H1 (cell line): ENCODE measurements around the gene ADAM19.

ENCODE experiments used
- CREB1 ChIP-seq: IDR thresholded peaks from 2 replicates; pipeline ENCODE4 v1.6.1; 2012; ENCODE audit warnings: inconsistent platforms
- EP300 ChIP-seq, 2 experiments: IDR thresholded peaks; 1 replicate in 1 of 2; 2 replicates in 1 of 2; pipeline ENCODE4 v1.6.1; 2011 to 2012; ENCODE audit warnings: low read depth in 2 of 2, low read length in 2 of 2, mild to moderate bottlenecking in 2 of 2, borderline replicate concordance in 1 of 2, inconsistent platforms in 1 of 2, moderate library complexity in 1 of 2
- EZH2 ChIP-seq: fragments of 200-600 bp; sonication (generic); IDR thresholded peaks from 2 replicates; pipeline ENCODE4 v1.7.1; 2012; ENCODE audit warnings: low read depth, mild to moderate bottlenecking, moderate library complexity, low read length, inconsistent platforms; ENCODE audit not compliant: severe bottlenecking
- HDAC2 ChIP-seq, 2 experiments: fragments of 300-600 bp in 1 of 2; sonication (generic) in 1 of 2; IDR thresholded peaks; 2 replicates each; pipeline ENCODE4 v1.6.1; 2011 to 2012; ENCODE audit warnings: low read depth in 2 of 2, low read length in 2 of 2, mild to moderate bottlenecking in 2 of 2, moderate library complexity in 2 of 2, borderline replicate concordance in 1 of 2, inconsistent platforms in 1 of 2
- POLR2A ChIP-seq, 2 experiments: IDR thresholded peaks; 1 replicate in 1 of 2; 2 replicates in 1 of 2; pipeline ENCODE4 v1.6.1; 2011; ENCODE audit warnings: low read depth in 2 of 2, low read length in 2 of 2, mild to moderate bottlenecking in 2 of 2; ENCODE audit errors: control extremely low read depth in 1 of 2
- POLR2AphosphoS5 ChIP-seq: IDR thresholded peaks from 2 replicates; pipeline ENCODE4 v1.6.1; 2011; ENCODE audit warnings: low read depth, low read length
- TAF1 ChIP-seq: IDR thresholded peaks from 2 replicates; pipeline ENCODE4 v1.6.1; 2011; ENCODE audit warnings: mild to moderate bottlenecking, low read depth, low read length
- ZNF274 ChIP-seq: IDR thresholded peaks from 2 replicates; pipeline ENCODE4 v1.7.0; 2012; ENCODE audit warnings: low read length, borderline replicate concordance; ENCODE audit errors: extremely low read depth
- TF ChIP-seq, protein P1 (sequence below), 3 experiments: IDR thresholded peaks; 1 replicate in 2 of 3; 2 replicates in 1 of 3; pipeline versions ENCODE4 v1.5.1 to v1.6.1; 2011; ENCODE audit warnings: low read length in 3 of 3, mild to moderate bottlenecking in 3 of 3, inconsistent platforms in 2 of 3, low read depth in 1 of 3, moderate library complexity in 1 of 3; ENCODE audit not compliant: insufficient read depth in 1 of 3; ENCODE audit errors: control extremely low read depth in 1 of 3
- TF ChIP-seq, protein P2 (sequence below): IDR thresholded peaks from 2 replicates; pipeline ENCODE4 v1.6.1; 2012; ENCODE audit warnings: inconsistent platforms

DNA sequence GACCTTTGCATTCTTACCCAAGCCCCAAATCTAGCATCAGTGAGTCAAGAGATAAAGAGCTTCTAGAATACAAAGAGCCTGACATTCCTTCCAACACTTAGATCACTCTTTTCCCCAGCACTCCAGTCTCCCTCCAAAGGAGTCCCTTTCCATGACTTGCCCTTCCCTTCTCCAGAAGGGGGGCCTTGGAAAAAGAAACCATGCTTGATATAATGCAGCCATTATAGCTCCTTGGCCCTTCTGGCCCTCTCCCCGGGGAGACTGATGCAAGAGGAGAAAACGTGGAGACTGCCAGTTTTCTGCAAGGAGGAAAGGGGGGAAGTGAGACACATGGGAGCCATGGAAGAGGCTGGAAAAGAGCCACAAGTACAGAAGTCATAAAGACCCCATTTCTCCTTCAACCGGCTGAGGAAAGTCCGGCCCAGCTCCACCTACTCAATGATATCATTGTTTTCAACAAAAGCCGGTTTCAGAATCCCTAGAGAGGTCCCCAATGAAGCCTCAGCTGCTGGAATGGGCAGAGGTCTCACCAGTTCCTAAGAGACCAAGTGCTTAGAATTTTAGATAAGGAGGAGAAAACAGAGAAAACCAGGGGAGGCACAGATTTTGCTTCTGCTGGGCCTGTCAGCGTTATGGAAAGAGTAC lies 29.0 kb downstream of the ADAM19 start:
- TF ChIP-seq ZNF274 (no peak), POLR2A (IDR thresholded peaks at IDR 0.05; ENCODE audit: control extremely low read depth in 1 of 2, low read depth in 2 of 2, low read length in 2 of 2) (no peak), POLR2AphosphoS5 (no peak), TAF1 (no peak), HDAC2 (IDR thresholded peaks at IDR 0.05; ENCODE audit: borderline replicate concordance in 1 of 2, low read depth in 2 of 2, low read length in 2 of 2) (no peak), EP300 (IDR thresholded peaks at IDR 0.05; ENCODE audit: borderline replicate concordance in 1 of 2, low read depth in 2 of 2, low read length in 2 of 2) (no peak), EZH2 (no peak), CREB1 (no peak)
- TF ChIP-seq, protein P1, sequence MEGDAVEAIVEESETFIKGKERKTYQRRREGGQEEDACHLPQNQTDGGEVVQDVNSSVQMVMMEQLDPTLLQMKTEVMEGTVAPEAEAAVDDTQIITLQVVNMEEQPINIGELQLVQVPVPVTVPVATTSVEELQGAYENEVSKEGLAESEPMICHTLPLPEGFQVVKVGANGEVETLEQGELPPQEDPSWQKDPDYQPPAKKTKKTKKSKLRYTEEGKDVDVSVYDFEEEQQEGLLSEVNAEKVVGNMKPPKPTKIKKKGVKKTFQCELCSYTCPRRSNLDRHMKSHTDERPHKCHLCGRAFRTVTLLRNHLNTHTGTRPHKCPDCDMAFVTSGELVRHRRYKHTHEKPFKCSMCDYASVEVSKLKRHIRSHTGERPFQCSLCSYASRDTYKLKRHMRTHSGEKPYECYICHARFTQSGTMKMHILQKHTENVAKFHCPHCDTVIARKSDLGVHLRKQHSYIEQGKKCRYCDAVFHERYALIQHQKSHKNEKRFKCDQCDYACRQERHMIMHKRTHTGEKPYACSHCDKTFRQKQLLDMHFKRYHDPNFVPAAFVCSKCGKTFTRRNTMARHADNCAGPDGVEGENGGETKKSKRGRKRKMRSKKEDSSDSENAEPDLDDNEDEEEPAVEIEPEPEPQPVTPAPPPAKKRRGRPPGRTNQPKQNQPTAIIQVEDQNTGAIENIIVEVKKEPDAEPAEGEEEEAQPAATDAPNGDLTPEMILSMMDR (IDR thresholded peaks at IDR 0.05; ENCODE audit: control extremely low read depth in 1 of 3, insufficient read depth in 1 of 3, low read depth in 1 of 3, low read length in 3 of 3): no peak
- TF ChIP-seq, protein P2, sequence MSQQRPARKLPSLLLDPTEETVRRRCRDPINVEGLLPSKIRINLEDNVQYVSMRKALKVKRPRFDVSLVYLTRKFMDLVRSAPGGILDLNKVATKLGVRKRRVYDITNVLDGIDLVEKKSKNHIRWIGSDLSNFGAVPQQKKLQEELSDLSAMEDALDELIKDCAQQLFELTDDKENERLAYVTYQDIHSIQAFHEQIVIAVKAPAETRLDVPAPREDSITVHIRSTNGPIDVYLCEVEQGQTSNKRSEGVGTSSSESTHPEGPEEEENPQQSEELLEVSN: no peak
